Bronchial epithelial cell (primary cell): Measurements from ENCODE around the gene POMGNT2. TPM values are rescaled to one million over a fixed set of nuclear protein-coding genes. Genes with fewer than 3 reads are reported as not detected.

ENCODE experiments used
- DNase-seq: peaks from one replicate; pipeline ENCODE4 v3.0.0-alpha.2; 2010; ENCODE audit warnings: low read depth
- FAIRE-seq: peaks from 2 replicates; lab custom pipeline; 2011; peaks lifted over from hg19 to GRCh38; lab: Jason Lieb, UNC
- H3K27me3 ChIP-seq: 2 replicates; pipeline ENCODE4 v1.5.1; 2011; ENCODE audit warnings: low read length; ENCODE audit not compliant: control insufficient read depth, insufficient read depth
- H3K36me3 ChIP-seq: 2 replicates; pipeline ENCODE4 v1.5.1; 2011; ENCODE audit warnings: low read length; ENCODE audit not compliant: control insufficient read depth, insufficient read depth
- H3K4me3 ChIP-seq: 2 replicates; pipeline ENCODE4 v1.5.1; 2011; ENCODE audit warnings: mild to moderate bottlenecking, low read depth, low read length, control low read depth
- CTCF ChIP-seq: IDR thresholded peaks from 2 replicates; pipeline ENCODE4 v1.5.1; 2011; ENCODE audit warnings: mild to moderate bottlenecking, moderate library complexity, low read length, control low read depth, inconsistent platforms; ENCODE audit not compliant: insufficient read depth, severe bottlenecking
- total RNA-seq: library from RNA; depleted of rRNA; stranded (reverse); fragments of >200 nt; gene quantifications from 2 replicates; pipeline ENCODE4 v1.2.1, GENCODE V29; 2014

Gene POMGNT2
- total RNA-seq, 1 donor from 2014 or later, result 8.2 TPM

GRCh38 chr3:43031889-43032545, 73.9 kb downstream of the POMGNT2 start:
- Histone ChIP-seq H3K27me3 (peaks cover 2% of the 10 kb centered on the region), H3K4me3 (no peak overlapping the region), H3K36me3 (no peaks in the 10 kb centered on the region)
- DNase-seq, result no peak
- TF ChIP-seq CTCF, result no peak
- FAIRE-seq, result no peak

GRCh38 chr3:43031485-43031884, 74.4 kb downstream of the POMGNT2 start:
- FAIRE-seq, result no peak
- no peaks in the 10 kb centered on the region for H3K27me3 ChIP-seq
- H3K4me3 ChIP-seq, result no peak overlapping the region
- no peak for DNase-seq
- no peaks in the 10 kb centered on the region for H3K36me3 ChIP-seq
- TF ChIP-seq CTCF, result no peak

- TF ChIP-seq CTCF, result no peak
These were observed 75.5 kb downstream of the POMGNT2 start for GRCh38 chr3:43030162-43030935.

More at GRCh38 chr3:43030162-43030935, 75.5 kb downstream of the POMGNT2 start:
- H3K4me3 ChIP-seq, result no peak overlapping the region
- no peak for FAIRE-seq
- no peak for DNase-seq
- H3K27me3 ChIP-seq, result no peaks in the 10 kb centered on the region
- no peaks in the 10 kb centered on the region for H3K36me3 ChIP-seq

Other genes with a start within 250 kb of the POMGNT2 start
- not detected in 2 replicates for gene CYP8B1, start 230.2 kb downstream of the POMGNT2 start, total RNA-seq
- gene ZNF662, start 199.9 kb downstream of the POMGNT2 start, total RNA-seq, result 1.0 and 1.3 TPM in 2 replicates
- 0.77 and 1.1 TPM in 2 replicates for gene GASK1A, start 126.8 kb downstream of the POMGNT2 start, total RNA-seq
- 28.3 and 29.7 TPM in 2 replicates for gene SNRK, start 180.5 kb upstream of the POMGNT2 start, total RNA-seq